ENCODE data around the gene CREB5.
A peak's percentile ranks its signal among the peaks of the same experiment; 100 is the strongest.
"Not testable (repeated sequence)": the region's sequence is repeated elsewhere in the genome, so short reads cannot be mapped to it uniquely, and the experiment has no call there.

Gene CREB5

DNA sequence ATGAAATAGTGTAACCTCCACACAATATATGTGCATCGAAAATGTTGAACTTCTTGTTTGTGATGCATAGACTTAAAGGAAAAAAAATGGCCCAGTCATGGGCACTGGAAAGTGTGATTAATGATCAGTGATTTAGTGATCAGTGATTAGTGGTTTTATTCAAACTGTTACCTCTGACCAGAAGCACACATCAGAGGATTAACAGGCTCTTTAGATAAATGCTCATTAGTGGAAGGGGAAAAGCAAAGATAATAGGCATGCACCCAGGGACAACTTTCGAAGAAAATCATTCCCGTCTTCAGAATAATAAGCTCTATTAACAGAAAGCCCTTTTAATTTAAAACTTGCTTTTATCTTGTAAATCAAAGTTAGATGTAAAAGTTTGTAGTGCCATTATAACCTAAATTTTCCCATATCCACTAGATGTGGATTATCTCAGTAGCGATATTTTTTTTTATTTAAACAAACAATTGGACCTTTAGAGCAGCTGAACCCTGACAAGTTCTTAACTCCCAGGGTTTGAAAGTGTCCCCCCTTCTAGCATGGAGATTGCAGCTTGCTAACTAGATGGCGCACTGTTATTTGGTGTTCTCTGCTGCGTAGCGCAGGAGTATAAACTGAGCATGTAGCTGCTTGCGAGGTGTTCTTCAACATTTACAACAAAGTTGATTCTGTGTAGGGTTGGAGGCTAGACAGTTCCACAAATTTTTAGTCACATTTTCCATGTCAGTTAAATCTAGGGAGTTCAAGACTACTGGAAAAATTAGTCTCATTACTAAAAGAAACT lies at the start of gene CREB5:
Gene CREB5 (plus strand): TSS at position 643 of the 787 bp plus-strand sequence. CDS start 397 bp downstream, outside the sequence.
- FAIRE-seq: peak; percentile 58

GRCh38 chr7:28362812-28363211 lies 49.5 kb upstream of the CREB5 start:
- FAIRE-seq: no peak

DNA sequence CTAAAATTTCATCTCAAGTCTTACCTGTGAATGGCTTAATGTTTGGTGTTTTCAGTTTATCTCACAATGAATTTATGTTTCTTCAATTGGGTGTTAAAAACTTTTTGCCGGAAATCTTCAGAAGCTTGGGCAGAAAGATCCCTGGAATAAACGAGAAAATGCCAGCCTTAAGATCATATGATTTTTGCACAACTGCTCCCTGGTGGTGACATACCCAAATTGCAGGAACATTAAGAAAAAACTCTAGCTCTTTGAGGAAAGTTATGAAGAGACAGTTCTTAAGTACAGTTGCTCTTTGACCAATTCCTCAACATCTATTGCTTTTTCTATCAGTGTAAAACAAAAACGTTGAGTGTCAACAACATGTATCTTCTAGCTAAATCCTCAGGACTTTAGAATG lies 48.2 kb upstream of the CREB5 start:
- FAIRE-seq: no peak

DNA sequence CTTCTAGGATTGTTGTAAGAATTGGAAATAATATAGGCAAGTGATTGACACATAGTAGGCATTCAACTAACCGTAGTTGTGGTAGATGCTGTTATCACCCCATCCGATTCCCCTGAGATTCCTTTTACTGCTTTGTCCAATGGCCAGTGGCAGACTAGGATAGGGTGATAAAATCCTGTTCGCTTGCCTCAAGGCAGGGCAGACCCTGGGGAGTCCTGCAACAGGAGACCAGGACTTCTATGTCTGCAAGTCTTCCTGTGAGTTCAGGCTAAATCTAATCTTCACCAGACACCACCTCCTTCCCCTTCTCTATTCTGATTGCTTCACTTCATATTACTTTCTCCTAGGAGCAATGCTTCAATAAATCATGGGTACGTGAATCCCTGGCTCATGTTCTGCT lies 42.8 kb upstream of the CREB5 start:
- FAIRE-seq: no peak

DNA sequence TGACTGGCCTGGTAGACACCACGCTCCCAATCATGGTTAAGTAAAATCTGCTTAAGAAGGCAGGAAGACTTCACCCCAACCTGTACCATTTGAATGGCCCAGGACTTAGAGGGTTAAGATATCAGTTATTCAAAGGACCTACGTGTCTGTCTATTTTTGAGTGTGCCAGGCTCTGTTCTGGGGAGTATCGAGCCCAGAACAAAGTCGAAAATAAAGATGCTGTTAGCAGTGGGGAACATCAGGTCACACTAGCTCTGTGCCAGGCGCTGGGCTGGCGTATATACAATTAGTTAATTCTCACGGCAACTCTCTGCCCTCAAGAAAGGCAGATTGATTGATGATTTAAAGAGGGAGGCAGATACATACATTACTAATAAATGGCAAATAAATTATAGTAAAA lies 40.5 kb upstream of the CREB5 start:
- FAIRE-seq: no peak

GRCh38 chr7:28373990-28374389 lies 38.3 kb upstream of the CREB5 start:
- FAIRE-seq: no peak

- FAIRE-seq: no peak
Measured at GRCh38 chr7:28375729-28376128, 36.6 kb upstream of the CREB5 start.

GRCh38 chr7:28376634-28377033 lies 35.7 kb upstream of the CREB5 start:
- no peak for FAIRE-seq

DNA sequence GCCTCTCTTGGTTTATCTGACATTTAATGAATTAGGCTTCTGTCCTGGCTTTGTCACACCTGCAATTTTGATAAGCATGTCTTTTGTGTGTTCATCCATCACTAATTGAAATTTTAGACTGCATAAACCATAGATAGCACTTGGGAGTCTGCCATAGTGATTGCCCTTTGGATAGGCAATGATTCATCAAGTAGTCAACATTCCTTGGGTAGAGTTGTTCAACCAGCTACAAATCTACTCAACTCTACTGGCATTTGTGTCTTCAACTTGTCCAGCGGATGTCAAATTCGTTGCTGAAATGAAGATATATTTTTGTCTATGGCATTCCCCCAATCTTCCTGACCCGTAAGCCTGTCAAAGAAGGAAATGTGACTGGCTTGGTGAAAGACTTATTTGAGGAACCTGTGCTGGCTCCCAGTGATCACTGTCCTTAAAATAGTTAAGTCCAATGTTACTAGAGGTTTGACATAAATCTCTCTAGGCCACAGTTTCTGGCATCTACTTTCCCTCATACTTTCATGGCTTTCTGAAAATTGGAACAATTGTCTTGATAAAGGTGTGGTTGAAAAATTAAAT lies 33.7 kb upstream of the CREB5 start:
- no peak for FAIRE-seq

- FAIRE-seq: no peak
Measured at GRCh38 chr7:28381466-28381865, 30.9 kb upstream of the CREB5 start.

GRCh38 chr7:28382144-28382543 lies 30.2 kb upstream of the CREB5 start:
- no peak for FAIRE-seq

- no peak for FAIRE-seq
Measured at GRCh38 chr7:28383975-28384374, 28.3 kb upstream of the CREB5 start.

- FAIRE-seq: peak; percentile 98
Measured at GRCh38 chr7:28389504-28390395, 22.6 kb upstream of the CREB5 start.

- FAIRE-seq: peak; percentile 51
Measured at GRCh38 chr7:28390426-28390825, 21.9 kb upstream of the CREB5 start.

DNA sequence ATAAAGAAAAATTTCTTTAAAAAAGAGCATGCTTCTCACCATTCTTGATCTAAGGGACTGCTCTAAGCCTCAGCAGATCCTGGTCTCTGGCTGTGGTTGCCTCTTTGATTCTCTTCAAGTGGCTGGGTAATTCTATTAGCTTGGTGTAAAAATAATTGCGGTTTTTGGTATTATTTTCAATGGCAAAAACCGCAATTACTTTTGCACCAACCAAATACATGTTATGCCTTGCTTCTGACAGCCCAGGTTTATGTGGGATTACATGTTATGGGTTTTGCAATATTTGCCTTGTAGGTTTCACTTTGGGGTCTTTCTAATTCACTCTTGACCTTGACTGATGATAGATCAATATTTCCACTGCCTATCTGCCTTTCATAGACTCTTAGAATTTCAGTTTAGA lies 20.0 kb upstream of the CREB5 start:
- no peak for FAIRE-seq

- FAIRE-seq: no peak
Measured at GRCh38 chr7:28395404-28395803, 16.9 kb upstream of the CREB5 start.

- no peak for FAIRE-seq
Measured at GRCh38 chr7:28395831-28396230, 16.5 kb upstream of the CREB5 start.

GRCh38 chr7:28397141-28397540 lies 15.2 kb upstream of the CREB5 start:
- no peak for FAIRE-seq

- no peak for FAIRE-seq
Measured at GRCh38 chr7:28400838-28401360, 11.4 kb upstream of the CREB5 start.

GRCh38 chr7:28401567-28401966 lies 10.8 kb upstream of the CREB5 start:
- FAIRE-seq: not testable (repeated sequence)

GRCh38 chr7:28405662-28406061 lies 6.7 kb upstream of the CREB5 start:
- FAIRE-seq: no peak

DNA sequence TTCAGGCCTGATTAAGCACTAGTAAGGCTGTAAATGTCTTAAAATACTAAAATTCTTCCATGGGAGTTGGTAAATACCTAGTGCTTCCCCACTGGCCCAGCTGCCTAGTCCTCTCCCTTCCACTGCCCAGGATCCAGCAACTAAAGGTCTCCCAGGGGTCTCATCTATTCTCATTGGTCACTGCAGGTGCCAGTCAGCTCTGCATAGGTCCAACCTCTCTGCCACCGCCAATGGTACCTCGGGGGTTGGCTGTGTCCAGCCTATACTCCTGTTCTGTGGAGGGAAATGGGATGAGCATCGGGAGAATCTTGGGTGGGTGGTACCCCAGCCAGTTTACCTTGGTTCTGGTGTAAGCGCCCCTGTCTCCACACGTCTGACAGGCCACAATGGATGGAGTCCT lies 6.1 kb upstream of the CREB5 start:
- no peak for FAIRE-seq

DNA sequence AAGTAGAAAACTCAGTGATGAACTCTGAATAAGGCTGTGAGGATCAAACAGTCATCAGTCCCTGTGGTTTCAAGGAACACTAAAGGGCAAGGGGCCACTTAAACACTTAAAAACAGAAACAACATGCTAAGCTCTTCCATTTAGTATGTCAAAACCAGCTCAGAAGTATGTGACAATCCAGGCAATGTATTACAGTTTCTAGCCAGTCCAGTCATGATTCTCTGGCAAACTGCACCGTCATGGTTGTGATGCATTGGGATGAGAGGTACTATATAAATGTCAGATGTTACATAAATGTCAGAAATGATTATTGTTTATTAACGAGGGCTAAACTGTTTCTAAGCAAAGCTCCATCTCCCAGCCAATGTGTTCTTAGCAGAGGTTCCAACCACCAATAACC lies 4.7 kb upstream of the CREB5 start:
- FAIRE-seq: no peak

Measured in islet of Langerhans (tissue), 1 donor.